Fibroblast of gingiva (primary cell): ENCODE results near the gene CNDP1.

ENCODE experiments used
- DNase-seq: peaks from one replicate; pipeline ENCODE4 v3.0.0-alpha.2; 2011; ENCODE audit warnings: low read depth

CNDP1 gene

DNA sequence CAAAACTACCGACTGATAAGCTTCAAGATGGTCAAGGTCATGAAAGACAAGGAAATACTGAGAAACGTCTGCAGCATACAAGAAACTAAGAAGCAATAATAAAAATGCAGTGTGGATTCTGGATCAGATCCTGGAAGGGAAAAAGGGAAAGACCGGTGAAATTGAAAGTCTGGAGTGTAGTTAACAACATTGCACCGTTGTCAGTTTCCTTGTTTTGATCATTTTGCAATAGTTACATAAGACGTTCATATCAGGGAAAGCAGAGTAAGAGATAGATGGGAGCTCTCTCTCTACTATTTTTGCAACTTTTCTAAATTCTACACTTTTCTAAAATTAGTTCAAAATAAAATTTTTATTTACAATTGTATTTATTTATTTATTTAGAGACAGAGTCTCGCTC is 48.3 kb downstream of the CNDP1 start:
- DNase-seq = no peak

DNA sequence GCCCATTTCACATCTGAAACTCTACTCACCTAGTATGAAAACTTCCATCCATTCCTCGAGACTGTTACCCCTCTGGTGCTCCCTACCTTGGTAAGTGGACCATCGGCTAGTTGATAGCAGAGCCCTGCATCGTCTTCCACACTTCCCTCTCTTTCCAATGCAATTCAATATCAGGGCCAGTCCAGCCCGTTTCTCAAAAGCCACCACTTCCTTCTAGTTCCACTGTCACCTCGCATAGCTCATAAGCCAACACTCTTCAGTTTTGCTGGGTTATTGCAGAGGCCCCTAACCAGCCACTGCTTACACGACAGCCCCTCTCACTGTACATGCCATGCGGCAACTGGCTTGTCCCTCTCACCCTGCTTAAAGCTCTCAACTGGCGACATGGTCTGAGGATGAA is 53.1 kb downstream of the CNDP1 start:
- DNase-seq = no peak

DNA sequence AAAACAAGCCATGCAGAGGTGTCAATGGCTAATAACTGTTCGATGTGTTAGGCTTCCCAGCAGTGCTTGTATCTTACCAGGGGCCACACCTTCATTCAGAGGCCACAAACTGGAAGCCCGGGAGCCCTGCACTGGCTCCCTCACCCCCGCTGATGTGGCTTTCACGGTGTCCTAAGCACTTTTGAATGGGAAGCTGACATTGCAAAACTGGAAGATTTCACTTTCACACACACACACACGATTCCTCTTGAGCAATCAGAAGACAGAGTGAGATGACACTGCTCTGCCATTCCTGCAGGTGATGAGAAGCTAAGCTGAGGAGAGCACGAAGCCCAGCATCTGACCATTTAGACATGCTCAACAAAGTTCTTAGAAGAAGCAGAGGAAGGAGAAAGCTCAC is 54.7 kb downstream of the CNDP1 start:
- DNase-seq = no peak

DNA sequence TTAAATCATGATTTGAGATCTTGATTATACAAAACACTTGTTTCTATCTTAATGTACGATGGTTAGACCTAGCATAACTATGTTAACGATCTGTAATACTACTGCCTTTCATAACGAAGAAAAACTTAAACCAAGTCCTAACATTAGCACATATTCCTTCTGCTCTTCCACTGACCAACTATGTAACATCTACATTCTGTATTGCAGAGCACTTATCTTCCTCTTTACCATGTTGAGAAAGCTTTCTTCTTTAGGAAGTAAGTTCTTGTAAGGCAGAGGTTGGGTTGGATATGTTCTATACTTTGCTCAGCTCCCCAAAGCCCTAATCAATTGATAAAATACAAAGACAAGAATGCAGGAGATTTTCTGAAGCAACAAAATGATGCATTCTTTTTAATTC is 55.5 kb downstream of the CNDP1 start:
- DNase-seq = no peak

DNA sequence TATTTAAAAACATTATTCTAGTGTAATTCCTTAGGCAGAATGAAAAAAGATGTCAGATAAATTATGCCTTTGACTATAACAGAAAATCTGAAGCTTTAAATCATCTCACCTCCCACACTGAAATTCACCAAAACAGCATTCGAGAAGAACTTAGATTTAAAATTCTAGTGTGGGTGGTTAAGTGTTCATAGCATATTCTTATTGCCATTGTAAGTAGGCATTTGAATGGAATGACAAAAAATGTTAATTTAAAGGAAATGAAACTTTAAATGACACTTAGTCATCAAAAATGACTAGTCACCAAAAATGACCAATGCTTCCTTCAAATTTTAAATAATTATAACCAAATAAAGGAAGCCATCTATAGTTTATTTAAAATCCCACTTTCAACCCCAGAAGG is 56.4 kb downstream of the CNDP1 start:
- DNase-seq = no peak

DNA sequence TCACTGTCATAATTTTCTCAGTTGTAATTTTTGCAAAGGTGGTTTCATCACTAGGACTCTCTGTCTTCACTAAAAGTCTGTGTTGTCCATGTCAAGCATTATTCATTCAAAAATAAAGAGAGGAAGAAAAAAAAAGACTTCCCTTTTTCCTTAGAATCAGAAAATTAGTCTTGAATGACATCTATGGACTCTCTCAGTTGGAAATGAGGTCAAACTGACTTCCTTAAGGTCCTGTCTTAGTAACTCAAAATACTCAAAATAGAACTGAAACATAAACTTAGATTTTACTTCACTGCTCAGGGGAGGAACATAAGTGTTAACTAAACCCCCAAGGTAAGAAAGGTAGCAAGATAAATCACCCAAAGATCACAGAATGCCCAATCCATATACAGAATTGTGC is 61.1 kb downstream of the CNDP1 start:
- DNase-seq = no peak

DNA sequence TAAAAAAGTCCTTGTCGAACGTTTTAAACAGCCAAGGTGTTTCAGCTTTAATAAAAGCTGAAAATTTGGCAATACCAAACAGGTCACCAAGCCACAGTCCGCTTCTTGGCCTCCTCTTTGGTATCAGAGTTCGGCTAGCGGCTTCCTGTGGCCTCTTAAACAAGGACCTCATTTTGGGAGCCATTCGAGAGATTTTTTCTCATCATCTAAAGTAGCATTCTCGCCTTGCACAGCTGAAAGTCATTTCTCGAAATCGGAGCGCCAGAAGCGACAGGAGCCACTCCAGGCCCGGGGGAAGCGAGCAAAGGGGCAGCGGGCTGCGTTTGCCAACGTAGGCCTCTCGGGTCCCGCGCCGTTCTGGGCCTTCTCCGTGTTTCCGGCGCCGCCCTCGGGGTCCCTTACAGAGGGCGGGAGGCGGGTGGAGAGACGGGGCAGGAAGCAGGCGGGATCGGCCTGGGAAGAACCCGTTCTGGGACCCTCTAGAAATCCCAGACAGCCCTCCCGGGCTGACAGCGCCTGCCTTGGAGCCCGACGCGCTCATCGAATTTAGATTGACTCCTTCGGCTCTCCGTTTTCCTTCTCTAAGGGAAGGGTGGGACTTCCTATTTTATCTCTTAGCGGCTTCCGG is 62.8 kb downstream of the CNDP1 start:
- DNase-seq = peak; percentile 75

DNA sequence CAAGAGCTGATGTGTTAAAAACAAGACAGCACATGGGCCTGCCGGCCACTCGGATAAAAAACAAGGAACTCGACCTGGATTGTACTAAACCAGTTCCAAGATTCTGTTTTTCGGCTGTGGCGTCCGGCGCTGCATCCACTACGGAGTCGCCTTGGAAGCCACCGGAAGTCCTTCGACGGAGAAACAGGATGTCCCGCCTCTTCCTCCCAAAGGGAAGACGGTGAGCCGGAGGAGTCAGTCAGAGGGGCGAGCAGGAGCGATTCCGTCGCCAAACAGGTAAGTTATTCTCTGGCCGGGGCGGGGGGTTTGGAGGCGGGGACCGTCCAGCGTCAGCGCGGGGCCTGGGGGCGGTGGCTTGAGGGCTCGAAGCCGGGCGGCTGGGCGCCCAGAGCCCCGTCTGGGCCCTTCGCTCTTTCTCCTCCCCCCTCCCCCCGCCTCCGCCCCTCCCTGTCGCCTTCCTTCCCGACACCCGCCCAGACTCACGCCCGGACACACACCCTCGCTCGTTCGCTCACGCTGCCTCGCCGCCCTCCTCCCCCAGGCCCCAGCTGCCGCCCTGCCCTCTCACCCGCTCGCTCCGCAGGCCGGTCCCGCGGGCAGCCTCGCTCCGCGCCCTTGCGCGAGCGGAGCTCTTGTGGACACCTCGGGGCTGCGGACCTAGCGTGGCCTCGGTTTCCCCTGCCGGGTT is 63.5 kb downstream of the CNDP1 start, which contains the start of gene ZNF407:
Gene ZNF407 (plus strand): TSS at position 209 of the 688 bp plus-strand sequence. CDS start 33,150 bp downstream, outside the sequence.
- peak; percentile 90 for DNase-seq

DNA sequence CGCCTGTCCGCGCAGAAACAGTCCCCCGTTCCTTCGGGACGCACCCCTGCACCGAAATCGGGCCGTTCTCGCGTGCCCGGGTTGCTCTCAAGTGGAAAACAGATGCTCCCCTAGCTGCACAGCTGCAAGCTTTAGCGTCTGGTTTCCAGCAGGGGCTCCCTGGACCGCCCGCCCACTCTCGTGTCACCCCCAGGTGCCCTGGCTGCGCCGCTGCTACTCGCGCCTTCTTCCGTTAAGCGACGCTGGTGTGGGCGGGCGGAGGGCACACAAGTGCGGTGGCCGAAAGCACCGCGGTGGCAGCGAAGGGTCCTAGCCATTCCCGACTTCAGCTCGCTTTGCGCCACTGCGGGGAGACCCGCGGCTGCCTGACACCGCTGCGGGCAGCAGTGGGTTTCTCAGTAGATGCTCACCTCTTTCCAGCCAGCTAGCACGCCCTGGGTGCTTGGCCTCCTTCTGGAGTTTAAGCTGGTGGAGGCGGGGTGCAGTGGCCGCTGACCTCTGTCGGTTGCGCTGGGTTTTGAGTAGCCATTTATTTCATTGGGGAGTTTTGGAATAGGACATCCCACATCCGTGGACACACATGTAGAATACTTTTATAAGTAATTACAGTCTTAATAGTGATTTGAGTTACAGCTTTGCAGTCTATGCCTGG is 64.2 kb downstream of the CNDP1 start:
- peak; percentile 19 for DNase-seq

DNA sequence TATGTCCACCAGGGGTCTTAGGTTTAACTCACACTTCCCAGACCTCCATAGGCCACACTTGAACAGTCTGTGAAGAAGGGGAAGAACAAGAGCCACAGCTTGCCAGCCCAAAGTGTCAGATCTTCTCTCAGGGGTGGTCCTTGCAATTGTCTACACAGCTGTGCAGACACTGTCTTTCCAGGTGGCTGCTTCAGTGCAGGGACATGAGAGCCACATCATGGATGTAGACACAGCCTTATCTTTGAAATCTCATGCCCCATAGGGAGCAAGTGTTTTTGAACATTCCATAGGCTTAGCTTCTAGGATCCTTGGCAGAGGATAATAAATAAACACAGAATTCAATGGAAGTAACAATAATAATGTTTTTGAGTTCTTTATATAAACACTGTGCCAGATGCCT is 70.1 kb downstream of the CNDP1 start:
- no peak for DNase-seq

DNA sequence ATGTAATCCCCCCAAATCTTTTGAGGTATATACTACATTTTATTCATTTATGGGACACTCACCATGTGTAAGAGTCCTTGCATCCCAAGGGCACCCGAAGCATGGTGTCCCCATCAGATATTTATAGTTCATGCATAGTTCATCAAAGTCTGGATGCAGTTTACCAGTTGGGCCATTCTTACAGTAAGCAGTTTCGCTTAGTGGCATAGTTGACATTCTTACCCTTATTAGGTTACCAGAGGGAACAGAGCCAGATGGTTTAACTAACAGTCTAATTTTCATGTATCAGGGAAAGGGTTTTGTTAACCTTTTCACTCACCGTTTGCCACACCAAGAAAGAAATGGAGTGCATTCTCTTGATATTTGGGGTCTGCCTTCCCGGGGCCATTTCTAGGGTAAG is 70.5 kb downstream of the CNDP1 start:
- DNase-seq = peak; percentile 71

DNA sequence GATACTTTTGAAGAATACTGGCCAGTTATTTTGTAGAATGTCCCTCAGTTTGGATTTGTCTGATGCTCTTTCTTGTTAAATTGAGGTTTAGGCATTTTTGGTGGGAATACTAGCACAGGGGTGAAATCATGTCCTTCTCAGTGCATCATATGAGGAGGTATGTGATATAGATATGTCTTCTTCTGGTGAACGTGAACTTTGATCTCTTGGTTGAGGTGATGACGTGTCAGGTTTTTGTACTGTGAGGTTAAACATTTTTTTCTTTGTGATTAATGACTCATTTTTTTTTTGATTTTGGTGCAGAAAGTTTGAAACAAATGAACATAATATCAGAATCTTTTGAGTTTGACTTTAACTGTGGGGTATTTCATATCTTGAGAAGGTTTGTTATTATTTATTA is 74.4 kb downstream of the CNDP1 start:
- no peak for DNase-seq

DNA sequence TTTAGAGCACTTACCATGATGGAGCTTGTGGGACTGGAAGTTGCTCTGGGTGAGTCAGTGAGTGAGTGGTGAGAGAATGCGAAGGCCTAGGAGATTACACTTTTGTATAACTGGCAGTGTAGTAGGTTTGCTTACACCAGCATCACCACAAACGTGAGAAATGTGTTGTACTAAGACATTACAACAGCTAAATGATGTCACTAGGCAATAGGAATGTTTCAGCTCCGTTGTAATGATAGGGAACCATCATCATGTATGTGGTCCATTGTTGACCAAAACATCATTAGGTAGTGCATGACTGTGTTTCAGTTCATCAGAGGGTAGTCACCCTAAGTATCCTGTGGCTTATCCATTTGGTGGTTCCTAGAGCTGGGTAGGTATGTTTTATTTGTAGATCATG is 75.2 kb downstream of the CNDP1 start:
- peak; percentile 18 for DNase-seq

DNA sequence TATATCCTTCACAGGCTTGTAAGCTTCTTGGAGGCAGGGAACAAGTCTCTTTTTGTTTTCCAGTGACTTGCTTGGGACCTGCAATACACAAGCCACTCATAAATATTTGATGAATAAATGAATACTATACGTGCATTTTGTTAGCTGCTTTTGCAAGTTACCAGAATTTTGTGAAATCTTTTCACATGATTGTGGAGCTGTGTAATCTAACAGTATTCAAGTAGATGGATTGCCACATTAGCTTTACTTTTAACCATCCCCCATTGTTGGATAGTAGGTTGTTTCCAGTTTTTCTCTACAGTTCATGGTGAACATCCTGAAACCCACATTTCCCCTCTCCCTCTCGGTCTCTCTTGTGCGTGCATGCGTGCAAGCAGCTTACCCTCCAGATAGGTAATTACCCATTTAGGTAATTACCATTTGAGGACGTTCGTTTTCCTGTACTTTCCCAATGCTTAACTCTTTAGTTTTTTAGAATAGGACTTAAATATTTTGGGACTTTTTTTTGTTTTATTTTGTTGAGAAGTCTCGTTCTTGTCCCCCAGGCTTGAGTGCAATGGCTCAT is 75.8 kb downstream of the CNDP1 start:
- no peak for DNase-seq

DNA sequence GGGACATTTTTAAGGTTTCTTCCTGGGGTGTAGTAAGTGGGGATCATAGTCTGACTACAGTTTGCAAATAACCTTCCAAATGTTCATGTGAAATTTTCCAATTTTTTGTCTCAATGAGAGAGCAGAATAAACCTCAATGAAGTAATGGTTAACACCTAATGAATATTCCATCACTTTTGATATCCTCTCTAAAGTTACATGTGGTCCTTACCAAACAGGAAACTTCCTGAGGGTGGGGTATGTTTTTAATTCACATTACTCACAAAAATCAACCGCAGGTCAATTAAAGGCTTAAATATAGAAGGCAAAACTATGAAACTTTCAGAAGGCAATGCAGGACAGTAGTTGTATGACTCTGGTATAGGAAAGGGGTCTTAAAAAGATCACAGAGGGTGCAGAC is 76.6 kb downstream of the CNDP1 start:
- no peak for DNase-seq

DNA sequence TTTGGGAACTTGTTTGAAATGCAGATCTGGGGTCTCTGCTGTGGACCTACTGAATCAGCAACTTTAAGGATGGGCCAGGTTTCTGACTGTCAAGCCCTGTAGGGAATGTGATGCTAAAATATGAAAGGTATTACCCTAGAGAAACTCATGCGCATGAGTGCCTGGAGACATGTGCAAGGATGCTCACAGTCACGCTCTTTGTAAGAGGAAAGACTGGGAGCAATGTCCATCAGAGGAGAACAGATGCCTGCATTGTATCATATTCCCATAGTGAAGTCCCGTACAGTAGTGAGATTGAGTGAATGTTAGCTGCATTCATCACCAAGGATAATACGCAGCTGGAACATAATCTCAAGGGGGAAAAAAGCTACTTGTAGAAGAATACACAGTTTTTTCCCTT is 77.5 kb downstream of the CNDP1 start:
- no peak for DNase-seq

DNA sequence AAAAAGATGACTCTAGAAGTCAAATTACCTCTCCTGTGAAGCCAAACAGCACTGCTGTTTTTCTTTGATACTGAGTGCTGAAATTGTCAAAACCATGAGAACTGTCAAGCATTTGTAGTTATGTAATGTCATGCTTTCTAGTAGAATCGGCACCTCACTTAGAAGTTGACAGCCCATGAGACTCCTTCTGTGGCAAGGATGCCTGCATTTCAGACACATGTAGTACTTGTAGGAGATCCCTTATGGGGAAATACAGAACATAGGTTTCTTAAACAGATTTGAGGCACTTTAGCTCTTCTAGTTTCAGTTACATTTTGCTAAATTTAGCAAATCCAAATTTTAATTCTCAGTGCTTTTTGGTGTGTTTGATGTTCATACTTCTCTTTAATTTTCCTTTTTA is 79.1 kb downstream of the CNDP1 start:
- no peak for DNase-seq

DNA sequence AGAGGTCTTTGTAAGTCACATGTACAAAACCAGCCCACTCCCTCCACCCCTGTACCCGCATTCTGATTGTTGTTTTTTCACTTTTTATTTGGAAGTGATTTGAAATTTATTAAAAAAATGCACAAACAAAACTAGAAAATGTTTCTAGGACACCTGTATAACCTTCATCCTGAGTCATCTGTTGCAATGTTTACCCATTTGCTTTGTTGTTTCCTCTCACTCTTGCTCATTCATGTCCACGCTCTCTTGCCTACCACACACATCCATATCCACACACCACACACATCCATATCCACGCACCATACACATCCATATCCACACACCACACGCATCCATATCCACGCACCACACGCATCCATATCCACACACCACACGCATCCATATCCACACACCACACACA is 82.2 kb downstream of the CNDP1 start:
- DNase-seq = no peak

DNA sequence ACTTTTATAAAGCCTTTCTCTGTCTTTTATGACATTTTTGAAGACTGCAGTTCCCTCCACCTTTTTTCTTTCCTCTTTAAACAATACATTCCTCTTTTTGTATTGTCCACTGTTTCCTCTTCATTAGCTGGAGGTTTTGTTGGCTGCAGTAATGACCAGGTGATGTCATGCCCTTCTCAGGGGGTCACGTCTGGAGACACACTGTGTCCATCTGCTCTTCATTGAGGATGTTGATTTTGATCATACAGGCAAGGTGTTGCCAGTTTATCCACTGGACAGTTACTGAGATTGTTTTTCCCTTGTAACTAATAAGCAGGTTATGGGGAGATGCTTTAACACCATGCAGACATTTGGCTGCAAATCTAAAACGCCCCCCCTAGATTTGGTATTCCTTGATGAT is 83.2 kb downstream of the CNDP1 start:
- no peak for DNase-seq

DNA sequence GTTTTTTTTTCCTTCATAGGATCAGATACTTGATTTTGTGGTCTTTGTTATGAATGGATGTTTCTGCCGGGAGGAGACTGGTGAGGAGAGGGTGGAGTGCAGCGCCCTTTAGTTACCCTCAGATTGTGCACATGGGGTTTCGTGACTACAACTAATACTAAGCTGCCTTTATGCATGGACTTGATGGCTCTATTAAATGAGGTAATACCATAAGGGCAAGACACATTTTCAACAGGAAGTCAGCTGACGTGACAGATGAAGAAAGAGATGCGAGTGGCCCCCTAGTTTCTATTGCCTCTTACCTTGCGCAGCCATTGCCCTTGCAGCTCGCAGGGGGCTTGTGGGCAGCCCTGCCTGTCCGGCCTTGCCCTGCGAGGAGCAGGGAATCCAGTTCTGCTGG is 87.8 kb downstream of the CNDP1 start:
- no peak for DNase-seq

DNA sequence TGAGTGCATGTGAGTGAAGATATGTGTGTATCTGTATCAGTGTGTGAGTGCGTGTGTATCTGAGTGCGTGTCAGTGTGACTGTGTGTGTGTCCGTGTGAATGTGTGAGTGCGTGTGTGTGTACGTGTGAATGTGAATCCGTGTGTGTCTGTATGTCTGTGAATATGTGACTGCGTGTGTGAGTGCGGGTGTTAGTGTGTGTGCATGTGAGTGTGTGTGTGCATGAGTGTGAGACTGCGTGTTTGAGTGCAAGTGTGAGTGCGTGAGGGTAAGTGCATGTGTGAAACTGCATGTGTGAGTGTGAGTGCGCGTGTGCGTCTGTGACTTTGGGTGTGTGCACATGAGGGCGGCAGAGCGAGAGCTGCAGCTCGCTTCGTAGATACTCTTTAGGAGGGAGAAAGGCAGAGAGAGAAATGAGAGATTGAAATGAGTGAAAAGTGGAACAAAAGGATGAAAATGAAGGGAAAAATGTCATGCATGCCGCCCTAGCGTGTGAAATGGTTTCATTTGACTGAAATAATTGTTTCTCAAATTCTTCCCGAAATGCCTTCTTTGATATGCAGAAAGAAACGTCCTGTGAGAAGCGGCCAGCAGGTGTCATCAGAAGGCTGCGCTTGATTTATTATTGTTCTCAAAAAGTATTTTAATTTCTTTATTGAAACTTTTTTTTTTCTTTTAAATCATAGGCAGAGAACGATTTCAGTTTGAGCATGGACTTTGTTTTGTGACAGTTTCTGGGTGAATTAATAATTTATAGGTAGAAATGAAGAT is 88.9 kb downstream of the CNDP1 start:
- DNase-seq = no peak

DNA sequence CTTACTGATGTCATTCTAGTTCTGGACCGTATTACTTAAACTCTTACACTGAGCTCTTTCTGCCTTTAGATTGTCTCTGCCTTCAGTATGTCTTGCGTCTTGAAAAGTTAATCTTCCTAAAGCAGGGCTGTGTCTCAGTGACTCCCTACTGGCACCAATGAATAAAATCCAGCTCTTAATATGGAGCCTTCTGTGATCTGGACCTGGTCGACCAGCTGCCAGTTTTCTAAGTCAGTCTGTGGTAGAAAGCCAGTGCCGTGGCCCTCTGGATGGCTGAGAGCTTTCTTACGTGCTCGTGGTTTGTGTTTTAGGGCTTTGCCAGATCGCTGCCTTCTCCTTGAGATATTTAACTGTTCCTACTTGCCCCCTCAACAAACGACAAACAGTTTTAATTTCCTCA is 90.2 kb downstream of the CNDP1 start:
- DNase-seq = no peak
